GM23248 (cell line): Measurements from ENCODE around the gene LRRC75A.

Source experiments
- EZH2 ChIP-seq: fragments of 200-600 bp; sonication (generic); IDR thresholded peaks from 2 replicates; pipeline ENCODE4 v1.6.1; 2018; ENCODE audit warnings: antibody characterized with exemption, mild to moderate bottlenecking; ENCODE audit not compliant: insufficient read depth, poor library complexity, severe bottlenecking
- EZH2phosphoT487 ChIP-seq: fragments of 200-600 bp; sonication (generic); IDR thresholded peaks from 2 replicates; pipeline ENCODE4 v1.6.1; 2018; ENCODE audit warnings: antibody characterized with exemption, moderate library complexity, mild to moderate bottlenecking, low read depth; ENCODE audit not compliant: insufficient read depth

DNA sequence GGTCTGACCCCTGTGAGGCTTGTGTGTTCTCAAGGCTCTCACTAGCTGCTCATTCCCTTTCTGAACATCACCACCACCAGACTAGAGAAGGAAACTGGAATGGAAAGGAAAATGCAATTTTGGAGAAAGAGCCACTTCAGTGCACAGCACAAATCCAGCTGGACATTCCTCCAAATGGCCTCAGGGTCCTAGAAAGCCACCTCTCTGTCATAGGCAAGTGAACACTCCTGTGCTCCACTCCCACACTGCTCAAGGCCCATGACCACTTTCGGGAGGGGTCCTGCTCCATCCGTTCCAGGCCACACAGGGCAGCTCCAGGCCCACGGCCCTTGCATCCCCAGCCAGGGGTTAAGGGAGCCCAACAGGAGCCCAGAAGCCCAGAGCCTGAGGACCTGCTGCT is 2.6 kb downstream of the LRRC75A start:
- TF ChIP-seq EZH2: no peak
- TF ChIP-seq EZH2phosphoT487: no peak
